ENCODE data around the gene MAPK4. TPM values are rescaled to one million over a fixed set of nuclear protein-coding genes. Genes with fewer than 3 reads are reported as not detected.
"Not testable (repeated sequence)": the region's sequence is repeated elsewhere in the genome, so short reads cannot be mapped to it uniquely, and the experiment has no call there.

MAPK4 gene
- total and polyA plus RNA-seq, 2 of the 4 experiments (the other 2 are of a cell fraction): not detected

GRCh38 chr18:50776383-50776782, 216.5 kb downstream of the MAPK4 start:
- H3K27me3 ChIP-seq (ENCODE audit: control insufficient read depth, insufficient read depth, low read length): no peaks in the 10 kb centered on the region
- H3K9ac ChIP-seq (ENCODE audit: low read depth, low read length): no peak overlapping the region
- no peak overlapping the region for H3K56ac ChIP-seq (ENCODE audit: extremely low read depth, insufficient read depth, low read length)
- H2BK5ac ChIP-seq (ENCODE audit: low read depth, low read length, poor library complexity, severe bottlenecking): no peak overlapping the region
- ChIA-PET POLR2A (ENCODE audit: unreplicated experiment) (no interaction called here), CTCF (no interaction called here)
- intact Hi-C loops (cut with micrococcal nuclease) (no loop called here), in situ Hi-C loops (cut with MboI; ENCODE audit: low sequenced_read_pairs) (no loop called here), dilution Hi-C loops (cut with HindIII; ENCODE audit: low sequenced_read_pairs, unreplicated experiment) (no loop called here)
- H2BK120ac ChIP-seq (ENCODE audit: low read depth, low read length): no peak overlapping the region
- no peak overlapping the region for H4K8ac ChIP-seq (ENCODE audit: low read depth in 2 of 2, low read length in 2 of 2)
- BruUV-seq (replicated peaks): no TSS peak
- ATAC-seq (ENCODE audit: low read depth): no peak
- H3K4ac ChIP-seq (ENCODE audit: low read depth, low read length): no peak overlapping the region
- no peak overlapping the region for H2BK20ac ChIP-seq (ENCODE audit: low read depth, low read length)
- no peak overlapping the region for H3K4me2 ChIP-seq (ENCODE audit: low read depth, low read length)
- no peak overlapping the region for H2AK5ac ChIP-seq (ENCODE audit: low read depth, low read length)
- no peaks in the 10 kb centered on the region for H3K79me1 ChIP-seq (ENCODE audit: low read depth in 1 of 2, low read length in 2 of 2)
- H2BK15ac ChIP-seq (ENCODE audit: low read depth, low read length): no peak overlapping the region
- no peaks in the 10 kb centered on the region for H4K20me1 ChIP-seq (ENCODE audit: insufficient read depth, low read length)
- no peak overlapping the region for H3K27ac ChIP-seq (ENCODE audit: insufficient read depth, low read length)
- no peak overlapping the region for H2AK9ac ChIP-seq (replicated peaks; ENCODE audit: low read depth, low read length, poor library complexity)
- no peak for TF ChIP-seq RAD21 (IDR thresholded peaks at IDR 0.05; ENCODE audit: low read length)
- H3K4me3 ChIP-seq (ENCODE audit: insufficient read depth, low read depth, low read length): no peak overlapping the region
- no peak overlapping the region for H3K23ac ChIP-seq (ENCODE audit: low read depth, low read length)
- H3K4me1 ChIP-seq (ENCODE audit: control insufficient read depth, insufficient read depth, low read length): no peaks in the 10 kb centered on the region
- no peaks in the 10 kb centered on the region for H3K9me3 ChIP-seq (ENCODE audit: control insufficient read depth, insufficient read depth, low read length)
- whole genome bisulfite sequencing, 2 experiments (ENCODE audit: extremely low coverage in 2 of 2, insufficient read length in 1 of 2): 0% methylated on average over 1 of the region's 4 CpGs; no CpG with 5 or more reads in 1 of the 2 experiments
- no peak overlapping the region for H4K91ac ChIP-seq (ENCODE audit: insufficient read depth, low read depth, low read length)
- no peaks in the 10 kb centered on the region for H3K9me1 ChIP-seq (ENCODE audit: insufficient read depth, low read length)
- no peak overlapping the region for H4K5ac ChIP-seq (ENCODE audit: low read depth, low read length)
- no peak overlapping the region for H2AFZ ChIP-seq (replicated peaks; ENCODE audit: low read length, poor library complexity)
- DNase-seq: no peak
- H3K14ac ChIP-seq (replicated peaks; ENCODE audit: low read depth, low read length): no peak overlapping the region
- H3K36me3 ChIP-seq (ENCODE audit: control insufficient read depth, insufficient read depth, low read length): no peaks in the 10 kb centered on the region
- H3K18ac ChIP-seq (ENCODE audit: low read depth, low read length): no peak overlapping the region

GRCh38 chr18:50779021-50779420, 219.1 kb downstream of the MAPK4 start:
- H3K4me2 ChIP-seq (ENCODE audit: low read depth, low read length); H4K20me1 ChIP-seq (ENCODE audit: insufficient read depth, low read length); CTCF ChIA-PET; dilution Hi-C loops (cut with HindIII; ENCODE audit: low sequenced_read_pairs, unreplicated experiment); H2AK9ac ChIP-seq (replicated peaks; ENCODE audit: low read depth, low read length, poor library complexity); H3K79me1 ChIP-seq (ENCODE audit: low read depth in 1 of 2, low read length in 2 of 2); H3K27ac ChIP-seq (ENCODE audit: insufficient read depth, low read length); intact Hi-C loops (cut with micrococcal nuclease); H3K23ac ChIP-seq (ENCODE audit: low read depth, low read length); H2BK15ac ChIP-seq (ENCODE audit: low read depth, low read length); H2BK20ac ChIP-seq (ENCODE audit: low read depth, low read length); H4K91ac ChIP-seq (ENCODE audit: insufficient read depth, low read depth, low read length); H2BK5ac ChIP-seq (ENCODE audit: low read depth, low read length, poor library complexity, severe bottlenecking); DNase-seq; H3K4me1 ChIP-seq (ENCODE audit: control insufficient read depth, insufficient read depth, low read length); H3K56ac ChIP-seq (ENCODE audit: extremely low read depth, insufficient read depth, low read length); BruUV-seq (replicated peaks); H3K18ac ChIP-seq (ENCODE audit: low read depth, low read length); ATAC-seq (ENCODE audit: low read depth); POLR2A ChIA-PET (ENCODE audit: unreplicated experiment); H4K8ac ChIP-seq (ENCODE audit: low read depth in 2 of 2, low read length in 2 of 2); H3K4me3 ChIP-seq (ENCODE audit: insufficient read depth, low read depth, low read length); H4K5ac ChIP-seq (ENCODE audit: low read depth, low read length); H2AFZ ChIP-seq (replicated peaks; ENCODE audit: low read length, poor library complexity); H3K14ac ChIP-seq (replicated peaks; ENCODE audit: low read depth, low read length); H2BK120ac ChIP-seq (ENCODE audit: low read depth, low read length); H3K4ac ChIP-seq (ENCODE audit: low read depth, low read length); H3K9me3 ChIP-seq (ENCODE audit: control insufficient read depth, insufficient read depth, low read length); H3K9me1 ChIP-seq (ENCODE audit: insufficient read depth, low read length); H3K9ac ChIP-seq (ENCODE audit: low read depth, low read length); H2AK5ac ChIP-seq (ENCODE audit: low read depth, low read length); H3K27me3 ChIP-seq (ENCODE audit: control insufficient read depth, insufficient read depth, low read length); in situ Hi-C loops (cut with MboI; ENCODE audit: low sequenced_read_pairs); H3K36me3 ChIP-seq (ENCODE audit: control insufficient read depth, insufficient read depth, low read length): not testable (repeated sequence)
- WGBS, 2 experiments (ENCODE audit: extremely low coverage in 2 of 2, insufficient read length in 1 of 2): no CpG with 5 or more reads among the region's 3 CpGs
